Osteoblast (primary cell): Measurements from ENCODE around the gene CD200R1L. TPM values are rescaled to one million over a fixed set of nuclear protein-coding genes. Genes with fewer than 3 reads are reported as not detected.

Experiments
- DNase-seq: peaks from one replicate; pipeline ENCODE4 v3.0.0; 2011; ENCODE audit warnings: low spot score, mixed read lengths; ENCODE audit not compliant: insufficient read length; ENCODE audit errors: missing footprints
- H2AFZ ChIP-seq: 2 replicates; pipeline ENCODE4 v1.6.0; 2011; ENCODE audit warnings: mild to moderate bottlenecking, low read length
- H3K27ac ChIP-seq: 2 replicates; pipeline ENCODE4 v1.5.1; 2011; ENCODE audit warnings: mild to moderate bottlenecking, low read depth, low read length, moderate library complexity
- H3K27me3 ChIP-seq: 2 replicates; pipeline ENCODE4 v1.6.0; 2012; ENCODE audit warnings: mild to moderate bottlenecking, control low read depth, inconsistent platforms, low read length, moderate library complexity; ENCODE audit not compliant: insufficient read depth
- H3K36me3 ChIP-seq: 2 replicates; pipeline ENCODE4 v1.5.1; 2011; ENCODE audit warnings: mild to moderate bottlenecking, low read length, control low read depth, moderate library complexity; ENCODE audit not compliant: insufficient read depth
- H3K4me1 ChIP-seq: 2 replicates; pipeline ENCODE4 v1.5.1; 2011; ENCODE audit warnings: mild to moderate bottlenecking, low read length, control low read depth, moderate library complexity; ENCODE audit not compliant: insufficient read depth
- H3K4me2 ChIP-seq: 2 replicates; pipeline ENCODE4 v1.6.0; 2011; ENCODE audit warnings: mild to moderate bottlenecking, low read length; ENCODE audit not compliant: insufficient read depth
- H3K4me3 ChIP-seq: fragments of 200-600 bp; sonication (generic); 3 replicates; pipeline ENCODE4 v1.5.1; 2012; ENCODE audit warnings: mild to moderate bottlenecking, low read length, inconsistent platforms; ENCODE audit not compliant: insufficient read depth
- H3K79me2 ChIP-seq: 2 replicates; pipeline ENCODE4 v1.6.0; 2012; ENCODE audit warnings: mild to moderate bottlenecking, low read length, control low read depth, inconsistent platforms; ENCODE audit not compliant: insufficient read depth
- H3K9me3 ChIP-seq: 2 replicates; pipeline ENCODE4 v1.5.1; 2011; ENCODE audit warnings: low read depth, low read length, control low read depth
- H4K20me1 ChIP-seq: 2 replicates; pipeline ENCODE4 v1.6.0; 2012; ENCODE audit warnings: mild to moderate bottlenecking, low read length, control low read depth; ENCODE audit not compliant: insufficient read depth
- total RNA-seq: library from RNA; depleted of rRNA; stranded (reverse); fragments of >200 nt; gene quantifications from 2 replicates; pipeline ENCODE4 v1.2.3, GENCODE V29; 2012
- TF ChIP-seq, protein P1 (sequence below): IDR thresholded peaks from 2 replicates; pipeline ENCODE4 v1.5.1; 2011; ENCODE audit warnings: mild to moderate bottlenecking, low read depth, low read length, moderate library complexity; ENCODE audit errors: extremely low read depth

Gene CD200R1L
- total RNA-seq, 1 donor, result not detected

DNA sequence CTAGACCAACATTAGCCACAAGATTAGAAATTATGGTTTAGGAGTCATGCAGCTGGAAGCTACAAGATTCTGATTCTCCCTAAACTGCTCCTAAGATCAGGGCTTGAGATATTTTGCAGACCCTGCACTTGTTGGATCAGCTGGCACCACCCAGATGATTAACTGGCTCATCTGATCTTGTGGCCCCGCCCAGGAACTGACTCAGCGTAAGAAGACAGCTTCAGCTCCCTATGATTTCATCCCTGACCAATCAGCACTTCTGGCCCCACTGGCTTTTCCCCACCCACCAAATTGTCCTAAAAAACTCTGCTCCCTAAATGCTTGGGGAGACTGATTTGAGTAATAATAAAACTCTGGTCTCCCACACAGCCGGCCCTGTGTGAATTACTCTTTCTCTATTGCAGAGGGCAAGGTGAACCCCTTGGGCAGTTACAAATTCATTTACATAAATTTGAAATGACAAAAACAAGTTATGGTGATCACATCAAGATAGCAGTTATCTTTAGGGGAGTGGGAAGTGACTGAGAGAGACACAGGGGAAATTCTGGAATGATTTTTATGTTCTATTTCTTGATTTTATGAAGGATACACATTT, 76.5 kb downstream of the CD200R1L start:
- peak; percentile 68 for DNase-seq
- Histone ChIP-seq H2AFZ (no peak overlapping the region), H3K27ac (peak overlapping the region; percentile 87), H3K79me2 (no peaks in the 10 kb centered on the region), H3K9me3 (no peaks in the 10 kb centered on the region), H3K27me3 (no peaks in the 10 kb centered on the region), H3K4me3 (no peak overlapping the region), H3K4me2 (peak overlapping the region; percentile 34), H4K20me1 (no peaks in the 10 kb centered on the region), H3K36me3 (no peaks in the 10 kb centered on the region), H3K4me1 (peaks cover 36% of the 10 kb centered on the region)
- TF ChIP-seq, protein P1, sequence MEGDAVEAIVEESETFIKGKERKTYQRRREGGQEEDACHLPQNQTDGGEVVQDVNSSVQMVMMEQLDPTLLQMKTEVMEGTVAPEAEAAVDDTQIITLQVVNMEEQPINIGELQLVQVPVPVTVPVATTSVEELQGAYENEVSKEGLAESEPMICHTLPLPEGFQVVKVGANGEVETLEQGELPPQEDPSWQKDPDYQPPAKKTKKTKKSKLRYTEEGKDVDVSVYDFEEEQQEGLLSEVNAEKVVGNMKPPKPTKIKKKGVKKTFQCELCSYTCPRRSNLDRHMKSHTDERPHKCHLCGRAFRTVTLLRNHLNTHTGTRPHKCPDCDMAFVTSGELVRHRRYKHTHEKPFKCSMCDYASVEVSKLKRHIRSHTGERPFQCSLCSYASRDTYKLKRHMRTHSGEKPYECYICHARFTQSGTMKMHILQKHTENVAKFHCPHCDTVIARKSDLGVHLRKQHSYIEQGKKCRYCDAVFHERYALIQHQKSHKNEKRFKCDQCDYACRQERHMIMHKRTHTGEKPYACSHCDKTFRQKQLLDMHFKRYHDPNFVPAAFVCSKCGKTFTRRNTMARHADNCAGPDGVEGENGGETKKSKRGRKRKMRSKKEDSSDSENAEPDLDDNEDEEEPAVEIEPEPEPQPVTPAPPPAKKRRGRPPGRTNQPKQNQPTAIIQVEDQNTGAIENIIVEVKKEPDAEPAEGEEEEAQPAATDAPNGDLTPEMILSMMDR, result no peak

DNA sequence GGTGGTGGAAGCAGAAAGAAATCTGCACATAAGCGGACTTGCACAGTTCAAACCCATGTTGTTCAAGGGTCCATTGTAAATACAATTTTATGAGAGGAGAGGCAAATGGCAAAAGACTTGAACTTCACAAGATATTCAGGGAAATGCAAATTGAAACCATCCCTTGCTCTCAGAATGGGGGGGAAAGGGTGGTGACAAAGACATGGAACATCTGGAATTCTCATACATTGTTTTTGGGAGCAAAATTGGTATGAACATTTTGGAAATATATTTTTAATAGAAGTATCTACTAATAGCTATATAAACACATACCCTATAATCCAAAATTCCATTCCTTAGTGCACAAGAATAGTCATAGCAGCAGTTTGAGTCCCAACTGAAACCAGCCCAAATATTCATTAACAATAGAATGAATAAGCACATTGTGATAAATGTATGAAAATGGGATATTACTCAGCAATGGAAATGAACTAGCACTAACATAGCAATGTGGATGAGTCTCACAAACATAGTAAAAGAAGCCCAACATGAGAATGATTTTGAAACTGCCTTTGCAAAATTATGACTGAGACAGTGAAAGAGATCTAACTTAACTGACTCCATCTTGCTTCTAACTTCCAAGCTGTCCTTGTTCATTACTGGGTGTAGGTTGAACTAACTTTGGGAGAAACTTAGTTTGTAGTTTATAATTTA, 77.2 kb downstream of the CD200R1L start:
- H3K79me2 ChIP-seq, result no peaks in the 10 kb centered on the region
- H3K4me2 ChIP-seq, result peak overlapping the region; percentile 29
- H3K36me3 ChIP-seq, result no peaks in the 10 kb centered on the region
- peak; percentile 89 for DNase-seq
- H3K27ac ChIP-seq, result peak overlapping the region; percentile 87
- no peaks in the 10 kb centered on the region for H3K27me3 ChIP-seq
- H3K4me3 ChIP-seq, result no peak overlapping the region
- H2AFZ ChIP-seq, result no peak overlapping the region
- no peaks in the 10 kb centered on the region for H4K20me1 ChIP-seq
- H3K4me1 ChIP-seq, result peaks cover 29% of the 10 kb centered on the region
- TF ChIP-seq, protein P1, result no peak
- no peaks in the 10 kb centered on the region for H3K9me3 ChIP-seq

DNA sequence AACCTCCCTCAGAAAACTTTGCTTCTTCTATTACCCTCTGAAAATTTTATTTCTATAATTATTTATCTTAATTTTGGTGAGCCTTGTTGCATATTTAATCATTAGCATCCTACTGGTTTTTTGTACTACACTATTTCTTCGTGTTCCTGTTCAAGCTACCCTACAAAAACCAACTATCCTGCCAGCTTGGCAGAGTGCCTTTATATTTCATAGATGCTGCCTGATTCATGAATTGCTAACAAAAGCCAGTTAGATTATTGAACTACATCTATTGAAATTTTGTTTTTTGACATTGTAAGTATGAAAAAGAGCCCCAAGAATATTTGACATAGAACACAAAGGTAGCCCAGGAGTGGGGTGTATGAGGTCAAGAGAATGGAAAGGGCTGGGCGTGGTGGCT, 78.9 kb downstream of the CD200R1L start:
- Histone ChIP-seq H3K4me1 (peaks cover 22% of the 10 kb centered on the region), H3K4me2 (no peak overlapping the region), H3K27me3 (no peaks in the 10 kb centered on the region), H3K9me3 (no peaks in the 10 kb centered on the region), H4K20me1 (no peaks in the 10 kb centered on the region), H3K36me3 (no peaks in the 10 kb centered on the region), H3K27ac (no peak overlapping the region), H3K79me2 (no peaks in the 10 kb centered on the region), H2AFZ (no peak overlapping the region), H3K4me3 (no peak overlapping the region)
- TF ChIP-seq, protein P1, result no peak
- no peak for DNase-seq

DNA sequence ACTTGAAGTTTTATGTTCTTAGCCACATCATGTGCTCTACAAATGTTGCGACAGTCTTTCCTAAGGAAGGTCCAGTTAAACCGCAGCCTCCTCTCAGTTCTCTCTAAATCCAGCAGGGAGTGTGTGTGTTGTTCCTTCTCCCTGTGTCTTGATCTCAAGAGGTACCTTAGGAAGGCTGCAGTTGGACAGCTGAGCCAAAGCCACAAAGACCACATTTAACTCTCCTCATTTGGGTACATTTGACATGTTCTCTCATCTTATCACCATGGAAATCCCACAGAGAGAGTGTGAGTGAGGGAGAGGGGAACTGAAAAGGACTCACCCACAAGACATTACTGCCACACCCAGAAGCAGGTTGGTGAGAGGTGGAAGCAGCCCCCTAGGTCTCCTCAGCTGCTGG, 79.5 kb downstream of the CD200R1L start:
- H3K4me2 ChIP-seq, result no peak overlapping the region
- no peaks in the 10 kb centered on the region for H3K9me3 ChIP-seq
- TF ChIP-seq, protein P1, result no peak
- no peak for DNase-seq
- peaks cover 22% of the 10 kb centered on the region for H3K4me1 ChIP-seq
- H4K20me1 ChIP-seq, result no peaks in the 10 kb centered on the region
- no peaks in the 10 kb centered on the region for H3K27me3 ChIP-seq
- no peak overlapping the region for H2AFZ ChIP-seq
- no peaks in the 10 kb centered on the region for H3K36me3 ChIP-seq
- H3K4me3 ChIP-seq, result no peak overlapping the region
- H3K79me2 ChIP-seq, result no peaks in the 10 kb centered on the region
- no peak overlapping the region for H3K27ac ChIP-seq
